Lower lobe of right lung (tissue), 2 donors: Measurements from ENCODE around the gene FAM120AOS. TPM values are rescaled to one million over a fixed set of nuclear protein-coding genes. Genes with fewer than 3 reads are reported as not detected.
"Not testable (repeated sequence)": the region's sequence is repeated elsewhere in the genome, so short reads cannot be mapped to it uniquely, and the experiment has no call there.

Source experiments
- ATAC-seq, 2 donors: fragments of 200-7000 bp; cut with Tn5 transposase; one replicate each; pipeline ENCODE4 v1.9.1; 2020 to 2022; ENCODE audit warnings: mild to moderate bottlenecking in 2 of 2, moderate library complexity in 2 of 2
- DNase-seq: peaks from one replicate; pipeline ENCODE4 v3.0.0-alpha.2; 2020
- H3K27ac ChIP-seq: fragments of 200-600 bp; one replicate; pipeline ENCODE4 v1.8.0; 2022
- H3K27me3 ChIP-seq: fragments of 200-600 bp; one replicate; pipeline ENCODE4 v1.8.0; 2022; ENCODE audit warnings: low read depth
- H3K36me3 ChIP-seq: fragments of 200-600 bp; one replicate; pipeline ENCODE4 v1.8.0; 2022; ENCODE audit warnings: mild to moderate bottlenecking
- H3K4me1 ChIP-seq: fragments of 200-600 bp; one replicate; pipeline ENCODE4 v1.8.0; 2022
- H3K4me3 ChIP-seq: fragments of 200-600 bp; one replicate; pipeline ENCODE4 v1.8.0; 2022; ENCODE audit warnings: mild to moderate bottlenecking
- H3K9me3 ChIP-seq: fragments of 200-600 bp; one replicate; pipeline ENCODE4 v1.8.0; 2022
- intact Hi-C: fragments of 100-400 bp; cut with DNase I; formaldehyde crosslinking; loops from one replicate; pipeline ENCODE4 v1.11.0; 2022
- total RNA-seq: library from RNA; stranded (reverse); fragmentation: NEBNext Ultra II Directional; extraction: Animal tissue kit (Norgen Biotek cat#: 25700); gene quantifications from one replicate; pipeline ENCODE4 v1.2.1, GENCODE V29; 2021
- TF ChIP-seq, protein P1 (sequence below): fragments of 200-600 bp; IDR thresholded peaks from one replicate; pipeline ENCODE4 v1.8.0; 2022; ENCODE audit warnings: antibody characterized with exemption, mild to moderate bottlenecking
- donor health status: DM: no; HTN: yes; CAD: no; lungs with severe emphysema.

Gene FAM120AOS
- total RNA-seq, 1 donor from 2014 or later, result 45.0 TPM

GRCh38 chr9:93446073-93446472 is 7.3 kb downstream of the FAM120AOS start:
- TF ChIP-seq, protein P1, sequence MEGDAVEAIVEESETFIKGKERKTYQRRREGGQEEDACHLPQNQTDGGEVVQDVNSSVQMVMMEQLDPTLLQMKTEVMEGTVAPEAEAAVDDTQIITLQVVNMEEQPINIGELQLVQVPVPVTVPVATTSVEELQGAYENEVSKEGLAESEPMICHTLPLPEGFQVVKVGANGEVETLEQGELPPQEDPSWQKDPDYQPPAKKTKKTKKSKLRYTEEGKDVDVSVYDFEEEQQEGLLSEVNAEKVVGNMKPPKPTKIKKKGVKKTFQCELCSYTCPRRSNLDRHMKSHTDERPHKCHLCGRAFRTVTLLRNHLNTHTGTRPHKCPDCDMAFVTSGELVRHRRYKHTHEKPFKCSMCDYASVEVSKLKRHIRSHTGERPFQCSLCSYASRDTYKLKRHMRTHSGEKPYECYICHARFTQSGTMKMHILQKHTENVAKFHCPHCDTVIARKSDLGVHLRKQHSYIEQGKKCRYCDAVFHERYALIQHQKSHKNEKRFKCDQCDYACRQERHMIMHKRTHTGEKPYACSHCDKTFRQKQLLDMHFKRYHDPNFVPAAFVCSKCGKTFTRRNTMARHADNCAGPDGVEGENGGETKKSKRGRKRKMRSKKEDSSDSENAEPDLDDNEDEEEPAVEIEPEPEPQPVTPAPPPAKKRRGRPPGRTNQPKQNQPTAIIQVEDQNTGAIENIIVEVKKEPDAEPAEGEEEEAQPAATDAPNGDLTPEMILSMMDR, result no peak
- Histone ChIP-seq H3K27me3 (no peaks in the 10 kb centered on the region), H3K9me3 (no peaks in the 10 kb centered on the region), H3K4me1 (peaks cover 16% of the 10 kb centered on the region), H3K36me3 (peaks cover 43% of the 10 kb centered on the region), H3K27ac (no peak overlapping the region), H3K4me3 (no peak overlapping the region)
- ATAC-seq, result no peak
- DNase-seq, result no peak
- intact Hi-C loops, result no loop called here

- intact Hi-C loops, result no loop called here
- Histone ChIP-seq H3K27me3 (no peaks in the 10 kb centered on the region), H3K4me3 (no peak overlapping the region), H3K36me3 (peaks cover 6% of the 10 kb centered on the region), H3K27ac (no peak overlapping the region), H3K4me1 (no peaks in the 10 kb centered on the region), H3K9me3 (no peaks in the 10 kb centered on the region)
- ATAC-seq (no peak), DNase-seq (no peak)
- TF ChIP-seq, protein P1, result no peak
These were observed 12.3 kb downstream of the FAM120AOS start for GRCh38 chr9:93440896-93441580.

DNA sequence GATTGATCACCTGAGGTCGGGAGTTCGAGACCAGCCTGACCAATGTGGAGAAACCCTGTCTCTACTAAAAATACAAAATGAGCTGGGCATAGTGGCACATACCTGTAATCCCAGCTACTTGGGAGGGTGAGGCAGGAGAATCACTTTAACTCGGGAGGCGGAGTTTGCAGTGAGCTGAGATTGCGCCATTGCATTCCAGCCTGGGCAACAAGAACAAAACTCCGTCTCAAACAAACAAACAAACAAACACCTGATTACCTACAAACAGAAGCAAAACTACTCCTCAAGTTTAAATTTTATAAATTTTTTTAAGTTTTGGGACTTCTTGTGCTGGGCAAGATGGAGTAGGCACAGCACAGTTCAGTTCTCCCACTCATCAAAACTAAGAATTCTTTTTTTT is 14.1 kb downstream of the FAM120AOS start:
- ATAC-seq, H3K9me3 ChIP-seq, intact Hi-C loops, DNase-seq, H3K27ac ChIP-seq, H3K4me1 ChIP-seq, H3K4me3 ChIP-seq, H3K36me3 ChIP-seq, H3K27me3 ChIP-seq: not testable (repeated sequence)

DNA sequence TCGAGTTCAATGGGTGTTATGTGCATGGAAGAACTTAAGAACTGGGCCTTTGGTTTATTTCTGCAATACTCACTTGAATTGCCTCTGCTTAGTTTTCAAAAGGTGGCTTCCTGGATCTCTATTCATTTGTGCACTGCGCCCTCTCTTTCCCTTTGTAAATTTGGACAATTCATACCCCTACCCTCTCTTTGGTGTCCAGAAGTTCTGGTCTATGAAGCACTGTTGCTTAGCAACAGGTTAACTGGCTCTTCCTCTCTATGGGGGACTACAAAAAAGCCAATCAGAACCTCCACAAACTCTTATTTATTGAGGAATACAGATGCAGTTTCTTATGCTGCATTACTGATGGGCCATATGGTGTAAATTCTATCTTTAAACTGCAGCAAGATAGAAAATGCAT is 15.4 kb downstream of the FAM120AOS start:
- intact Hi-C loops, result no loop called here
- TF ChIP-seq, protein P1, result no peak

GRCh38 chr9:93436655-93437407 is 16.6 kb downstream of the FAM120AOS start:
- TF ChIP-seq, protein P1, result no peak
- Histone ChIP-seq H3K36me3 (no peaks in the 10 kb centered on the region), H3K27me3 (no peaks in the 10 kb centered on the region), H3K4me3 (no peak overlapping the region), H3K27ac (no peak overlapping the region), H3K9me3 (no peaks in the 10 kb centered on the region), H3K4me1 (no peaks in the 10 kb centered on the region)
- no peak for ATAC-seq
- no peak for DNase-seq
- intact Hi-C loops, result no loop called here

More for the DNA sequence above, 15.4 kb downstream of the FAM120AOS start:
- ATAC-seq (no peak), DNase-seq (no peak)
- Histone ChIP-seq H3K36me3 (no peaks in the 10 kb centered on the region), H3K4me1 (no peaks in the 10 kb centered on the region), H3K27ac (no peak overlapping the region), H3K9me3 (no peaks in the 10 kb centered on the region), H3K4me3 (no peak overlapping the region), H3K27me3 (no peaks in the 10 kb centered on the region)

GRCh38 chr9:93436218-93436617 is 17.2 kb downstream of the FAM120AOS start:
- Histone ChIP-seq H3K27me3 (no peaks in the 10 kb centered on the region), H3K36me3 (no peaks in the 10 kb centered on the region), H3K9me3 (no peaks in the 10 kb centered on the region), H3K27ac (no peak overlapping the region), H3K4me3 (no peak overlapping the region), H3K4me1 (no peaks in the 10 kb centered on the region)
- TF ChIP-seq, protein P1, result no peak
- intact Hi-C loops, result no loop called here
- ATAC-seq (no peak), DNase-seq (no peak)
